Endothelial cell of umbilical vein (primary cell): ENCODE measurements around the gene SOHLH1.

ENCODE experiments used
- EZH2 ChIP-seq: IDR thresholded peaks from 2 replicates; pipeline ENCODE4 v1.6.1; 2012; ENCODE audit warnings: borderline replicate concordance, low read depth, mild to moderate bottlenecking, moderate library complexity, low read length, inconsistent platforms; ENCODE audit not compliant: severe bottlenecking
- POLR2A ChIP-seq: IDR thresholded peaks from 2 replicates; pipeline ENCODE4 v1.6.1; 2012; ENCODE audit warnings: low read depth, mild to moderate bottlenecking, control low read depth, low read length
- TF ChIP-seq, protein P1 (sequence below): IDR thresholded peaks from 2 replicates; pipeline ENCODE4 v1.6.1; 2011; ENCODE audit not compliant: insufficient read depth, insufficient read length
- TF ChIP-seq, protein P2 (sequence below), 2 donors: IDR thresholded peaks; 1 replicate in 1 of 2; 2 replicates in 1 of 2; pipeline ENCODE4 v1.5.1; 2011; ENCODE audit warnings: low read length in 2 of 2, mild to moderate bottlenecking in 2 of 2, moderate library complexity in 2 of 2, control low read depth in 1 of 2, inconsistent platforms in 1 of 2, low read depth in 1 of 2; ENCODE audit not compliant: insufficient read depth in 1 of 2; ENCODE audit errors: extremely low read depth in 1 of 2

DNA sequence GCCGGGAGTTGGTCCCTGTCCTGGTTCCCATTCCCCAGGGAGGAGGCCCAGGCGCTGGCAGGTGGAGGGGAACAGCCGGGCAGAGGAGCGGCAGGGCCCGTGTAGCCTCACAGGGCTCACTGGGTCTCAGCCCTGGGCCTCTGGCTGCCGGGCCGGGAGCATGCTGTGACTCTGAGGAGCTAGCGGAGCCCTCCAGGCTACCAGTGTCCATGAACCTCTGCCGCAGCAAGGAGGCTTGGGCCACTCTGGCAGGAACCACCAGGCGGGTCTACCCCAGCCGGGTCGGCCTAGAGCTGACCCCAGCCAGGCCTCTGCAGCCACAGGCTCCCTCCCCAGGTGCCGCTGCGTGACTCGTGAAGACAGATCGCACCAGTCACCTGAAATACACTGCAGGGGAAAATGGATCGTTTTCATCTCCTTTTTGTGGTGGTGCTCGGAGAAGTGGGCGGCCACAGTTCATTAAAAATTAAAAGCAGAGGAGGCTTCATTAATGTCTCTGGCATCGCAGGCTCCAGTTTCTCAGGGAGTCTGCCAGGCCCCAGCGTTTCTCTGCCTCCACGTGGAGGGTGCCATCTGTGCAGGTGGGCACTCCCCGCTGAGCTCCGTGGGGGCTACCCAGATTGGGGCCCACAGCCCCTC, 46.5 kb upstream of the SOHLH1 start:
- TF ChIP-seq POLR2A (no peak), EZH2 (no peak)
- TF ChIP-seq, protein P1, sequence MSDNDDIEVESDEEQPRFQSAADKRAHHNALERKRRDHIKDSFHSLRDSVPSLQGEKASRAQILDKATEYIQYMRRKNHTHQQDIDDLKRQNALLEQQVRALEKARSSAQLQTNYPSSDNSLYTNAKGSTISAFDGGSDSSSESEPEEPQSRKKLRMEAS, result no peak
- TF ChIP-seq, protein P2, sequence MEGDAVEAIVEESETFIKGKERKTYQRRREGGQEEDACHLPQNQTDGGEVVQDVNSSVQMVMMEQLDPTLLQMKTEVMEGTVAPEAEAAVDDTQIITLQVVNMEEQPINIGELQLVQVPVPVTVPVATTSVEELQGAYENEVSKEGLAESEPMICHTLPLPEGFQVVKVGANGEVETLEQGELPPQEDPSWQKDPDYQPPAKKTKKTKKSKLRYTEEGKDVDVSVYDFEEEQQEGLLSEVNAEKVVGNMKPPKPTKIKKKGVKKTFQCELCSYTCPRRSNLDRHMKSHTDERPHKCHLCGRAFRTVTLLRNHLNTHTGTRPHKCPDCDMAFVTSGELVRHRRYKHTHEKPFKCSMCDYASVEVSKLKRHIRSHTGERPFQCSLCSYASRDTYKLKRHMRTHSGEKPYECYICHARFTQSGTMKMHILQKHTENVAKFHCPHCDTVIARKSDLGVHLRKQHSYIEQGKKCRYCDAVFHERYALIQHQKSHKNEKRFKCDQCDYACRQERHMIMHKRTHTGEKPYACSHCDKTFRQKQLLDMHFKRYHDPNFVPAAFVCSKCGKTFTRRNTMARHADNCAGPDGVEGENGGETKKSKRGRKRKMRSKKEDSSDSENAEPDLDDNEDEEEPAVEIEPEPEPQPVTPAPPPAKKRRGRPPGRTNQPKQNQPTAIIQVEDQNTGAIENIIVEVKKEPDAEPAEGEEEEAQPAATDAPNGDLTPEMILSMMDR (IDR thresholded peaks at IDR 0.05; ENCODE audit: extremely low read depth in 1 of 2, insufficient read depth in 1 of 2, low read depth in 1 of 2, low read length in 2 of 2), result no peak
